Ovary (tissue), 3 donors: ENCODE results near the gene PSMA1.

Source experiments
- EP300 ChIP-seq: sonication (generic); formaldehyde crosslinking; IDR thresholded peaks from one replicate; pipeline ENCODE4 v1.6.1; 2017; ENCODE audit warnings: antibody characterized with exemption
- POLR2A ChIP-seq: fragments of 450-650 bp; IDR thresholded peaks from one replicate; pipeline ENCODE4 v1.6.1; 2017; ENCODE audit warnings: antibody characterized with exemption, mild to moderate bottlenecking, moderate library complexity
- TF ChIP-seq, protein P1 (sequence below), 3 donors: fragments of 450-650 bp in 2 of 3; fragments of 200-600 bp in 1 of 3; IDR thresholded peaks; one replicate each; pipeline versions ENCODE4 v1.5.1 to v1.8.0; 2016 to 2022; ENCODE audit warnings: antibody characterized with exemption in 3 of 3, mild to moderate bottlenecking in 1 of 3
- donor health status: DM: no; HTN: no; CAD: no.

GRCh38 chr11:14499560-14500180, 20.5 kb downstream of the PSMA1 start, which contains the start of gene COPB1:
- TF ChIP-seq POLR2A: peak; percentile 79
- TF ChIP-seq, protein P1, sequence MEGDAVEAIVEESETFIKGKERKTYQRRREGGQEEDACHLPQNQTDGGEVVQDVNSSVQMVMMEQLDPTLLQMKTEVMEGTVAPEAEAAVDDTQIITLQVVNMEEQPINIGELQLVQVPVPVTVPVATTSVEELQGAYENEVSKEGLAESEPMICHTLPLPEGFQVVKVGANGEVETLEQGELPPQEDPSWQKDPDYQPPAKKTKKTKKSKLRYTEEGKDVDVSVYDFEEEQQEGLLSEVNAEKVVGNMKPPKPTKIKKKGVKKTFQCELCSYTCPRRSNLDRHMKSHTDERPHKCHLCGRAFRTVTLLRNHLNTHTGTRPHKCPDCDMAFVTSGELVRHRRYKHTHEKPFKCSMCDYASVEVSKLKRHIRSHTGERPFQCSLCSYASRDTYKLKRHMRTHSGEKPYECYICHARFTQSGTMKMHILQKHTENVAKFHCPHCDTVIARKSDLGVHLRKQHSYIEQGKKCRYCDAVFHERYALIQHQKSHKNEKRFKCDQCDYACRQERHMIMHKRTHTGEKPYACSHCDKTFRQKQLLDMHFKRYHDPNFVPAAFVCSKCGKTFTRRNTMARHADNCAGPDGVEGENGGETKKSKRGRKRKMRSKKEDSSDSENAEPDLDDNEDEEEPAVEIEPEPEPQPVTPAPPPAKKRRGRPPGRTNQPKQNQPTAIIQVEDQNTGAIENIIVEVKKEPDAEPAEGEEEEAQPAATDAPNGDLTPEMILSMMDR (IDR thresholded peaks at IDR 0.05): no peak
- TF ChIP-seq EP300: no peak
